ENCODE data around the gene WFDC1.

- TF ChIP-seq CTCF (IDR thresholded peaks at IDR 0.05) (no peak), POLR2A (IDR thresholded peaks at IDR 0.05) (no peak)
These were observed 39.4 kb upstream of the WFDC1 start for GRCh38 chr16:84255050-84255810.
